Activated naive CD4-positive, alpha-beta T cell treated with anti-CD3 and anti-CD28 coated beads, Interleukin-2, amount 50 U/mL, for 72 hours (primary cell): Measurements from ENCODE around the gene NR3C1. TPM values are rescaled to one million over a fixed set of nuclear protein-coding genes. Genes with fewer than 3 reads are reported as not detected.

Source experiments
- ATAC-seq, 2 donors: fragments of 150-1000 bp; cut with Tn5 transposase; 2 replicates each; pipeline ENCODE4 v1.10.0; 2021; ENCODE audit warnings: mild to moderate bottlenecking in 2 of 2, moderate library complexity in 2 of 2
- DNase-seq, 2 donors: peaks; one replicate each; pipeline ENCODE4 v3.0.0; 2021 to 2022; ENCODE audit warnings: low spot score in 2 of 2
- H3K27ac Mint-ChIP-seq, 2 donors: one replicate each; pipeline ENCODE4 v1.8.0; 2022; ENCODE audit warnings: mild to moderate bottlenecking in 2 of 2, mixed read lengths in 2 of 2
- H3K36me3 Mint-ChIP-seq, 2 donors: one replicate each; pipeline ENCODE4 v1.8.0; 2022; ENCODE audit warnings: mixed read lengths in 2 of 2
- H3K9me3 Mint-ChIP-seq, 2 donors: one replicate each; pipeline ENCODE4 v1.8.0; 2022; ENCODE audit warnings: mixed read lengths in 2 of 2
- total RNA-seq, 2 donors: library from RNA; stranded (reverse); gene quantifications; one replicate each; pipeline ENCODE4 v1.2.3, GENCODE V29; 2022

Gene NR3C1
- total RNA-seq, 2 donors from 2014 or later = 39.5 to 43.6 TPM

DNA sequence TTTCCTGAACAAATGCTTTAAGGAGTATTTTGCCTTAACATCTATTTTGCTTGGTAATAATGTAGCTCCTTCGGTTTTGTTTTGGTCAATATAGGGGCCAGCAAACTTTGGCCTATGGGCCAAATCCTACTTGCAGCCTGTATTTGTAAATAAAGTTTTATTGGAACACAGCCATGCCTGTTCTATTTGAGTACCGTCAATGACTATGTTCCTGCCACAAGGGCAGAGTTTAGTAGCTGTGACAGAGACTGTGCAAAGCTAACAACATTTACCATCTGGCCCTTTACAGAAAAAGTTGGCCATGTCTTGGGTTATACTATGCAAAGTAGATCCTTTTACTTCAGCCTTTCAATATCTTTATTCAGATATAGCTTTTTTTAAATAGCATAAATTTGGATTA is 113.4 kb downstream of the NR3C1 start:
- peaks cover 23 to 30% of the 10 kb centered on the region in 2 donors for H3K36me3 Mint-ChIP-seq
- no peak for ATAC-seq

DNA sequence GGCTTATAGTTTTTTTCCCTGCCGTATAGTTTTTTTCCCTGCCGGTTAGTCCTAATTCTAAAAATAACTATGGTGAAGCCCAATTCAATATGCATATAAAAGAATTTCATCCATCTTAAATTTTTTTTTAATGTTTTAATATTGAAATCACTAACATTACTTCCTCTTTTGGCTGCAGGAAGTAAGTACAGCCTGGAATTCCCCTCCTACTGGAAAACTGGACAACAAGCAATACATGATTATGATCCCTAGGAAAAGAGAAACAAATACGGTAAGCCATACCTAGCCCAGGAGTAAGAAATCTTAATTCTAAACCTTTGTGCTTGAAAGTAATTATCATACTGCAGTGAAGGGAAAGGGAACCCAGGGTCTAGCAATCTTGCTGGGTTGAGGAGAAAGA is 119.0 kb downstream of the NR3C1 start:
- Mint-ChIP-seq H3K36me3 (peaks cover 14 to 32% of the 10 kb centered on the region in 2 donors), H3K9me3 (peaks cover 0 to 3% of the 10 kb centered on the region in 2 donors), H3K27ac (no peak overlapping the region)
- DNase-seq (no peak), ATAC-seq (no peak)

More for the DNA sequence above, 113.4 kb downstream of the NR3C1 start:
- peak overlapping the region in 1 of 2 donors; percentile 22 for H3K27ac Mint-ChIP-seq
- no peak for DNase-seq
- no peaks in the 10 kb centered on the region for H3K9me3 Mint-ChIP-seq

DNA sequence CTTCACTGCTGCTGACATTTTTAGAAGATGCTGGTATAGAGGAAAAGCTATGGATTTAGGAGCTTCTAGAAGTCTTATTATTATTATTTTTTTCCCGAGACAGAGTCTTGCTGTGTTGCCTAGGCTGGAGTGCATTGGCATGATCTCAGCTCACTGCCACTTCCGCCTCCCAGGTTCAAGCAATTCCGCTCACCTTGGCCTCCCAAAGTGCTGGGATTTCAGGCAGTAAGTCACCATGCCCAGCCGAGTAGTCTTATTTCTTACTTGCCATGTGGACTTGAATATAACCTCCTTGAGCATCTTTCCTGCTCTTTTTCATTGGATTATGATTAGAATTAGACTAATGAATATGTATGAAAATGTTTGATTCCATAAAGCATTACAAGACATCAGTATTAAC is 119.5 kb downstream of the NR3C1 start:
- no peak overlapping the region for H3K27ac Mint-ChIP-seq
- DNase-seq = no peak
- peaks cover 14 to 32% of the 10 kb centered on the region in 2 donors for H3K36me3 Mint-ChIP-seq
- ATAC-seq = no peak
- peaks cover 0 to 3% of the 10 kb centered on the region in 2 donors for H3K9me3 Mint-ChIP-seq

DNA sequence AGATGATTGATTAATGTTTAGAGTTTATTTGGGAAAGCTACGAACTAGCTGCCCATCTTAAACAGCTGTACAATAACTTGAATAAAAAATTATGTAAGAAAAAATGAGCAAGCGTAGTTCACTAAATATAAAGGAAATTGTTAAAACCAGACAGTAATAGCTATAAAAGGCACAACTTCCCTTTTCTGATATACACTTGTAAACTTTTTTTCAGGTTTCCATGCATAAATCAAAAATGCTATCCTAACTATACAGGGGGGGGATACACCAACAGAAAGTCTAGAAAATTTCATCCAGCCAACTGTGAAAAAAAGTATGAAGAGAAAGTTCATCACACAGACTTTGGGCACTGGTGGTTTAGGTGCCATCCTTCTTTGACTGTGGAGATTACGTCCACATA is 122.3 kb downstream of the NR3C1 start:
- Mint-ChIP-seq H3K36me3 (peaks cover 9 to 32% of the 10 kb centered on the region in 2 donors), H3K9me3 (peaks cover 0 to 3% of the 10 kb centered on the region in 2 donors), H3K27ac (no peak overlapping the region)
- DNase-seq = no peak
- no peak for ATAC-seq

DNA sequence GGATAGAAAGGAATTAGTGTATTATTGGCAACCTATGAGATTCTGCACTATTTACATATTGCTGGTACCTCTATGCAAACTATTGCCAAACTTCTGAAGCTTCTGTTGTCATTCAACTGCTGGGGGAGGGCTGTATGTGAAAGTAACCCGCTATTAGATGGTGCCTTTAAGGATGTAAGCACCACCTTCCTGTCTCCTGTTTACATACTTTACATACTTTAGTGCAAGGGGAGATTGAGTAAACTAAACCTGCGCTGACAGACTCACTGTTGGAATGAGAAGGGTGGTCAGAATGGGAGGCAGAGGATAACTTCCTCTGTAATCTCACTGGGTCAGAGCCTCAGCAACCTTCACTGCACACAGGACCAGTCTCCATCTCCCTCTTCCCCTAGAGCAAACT is 123.8 kb downstream of the NR3C1 start:
- H3K9me3 Mint-ChIP-seq = peaks cover 0 to 3% of the 10 kb centered on the region in 2 donors
- H3K27ac Mint-ChIP-seq = no peak overlapping the region
- ATAC-seq (no peak), DNase-seq (no peak)
- H3K36me3 Mint-ChIP-seq = peaks cover 5 to 27% of the 10 kb centered on the region in 2 donors

DNA sequence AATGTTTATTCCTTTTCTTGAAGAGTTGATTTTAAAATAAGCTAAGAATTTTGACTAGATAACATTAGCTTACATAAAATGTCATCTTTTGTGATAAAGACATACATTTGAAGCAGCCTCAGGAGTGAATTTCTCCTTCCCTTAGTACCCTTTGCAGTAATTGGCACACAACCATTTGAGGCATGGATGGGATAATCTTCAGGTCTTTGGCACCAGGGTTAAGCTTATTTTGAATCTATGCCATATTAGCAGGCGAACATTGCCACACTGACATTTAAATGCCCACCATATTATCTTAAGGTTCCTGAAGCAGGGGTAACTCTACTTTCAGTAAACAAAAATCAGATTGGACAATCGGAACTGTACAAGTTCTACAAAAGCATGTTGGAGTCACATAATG is 126.0 kb downstream of the NR3C1 start:
- DNase-seq (no peak), ATAC-seq (no peak)
- Mint-ChIP-seq H3K27ac (no peak overlapping the region), H3K9me3 (no peaks in the 10 kb centered on the region), H3K36me3 (peaks cover 0 to 8% of the 10 kb centered on the region in 2 donors)

- H3K36me3 Mint-ChIP-seq = peaks cover 0 to 8% of the 10 kb centered on the region in 2 donors
- DNase-seq = no peak
- ATAC-seq = no peak
- H3K9me3 Mint-ChIP-seq = no peaks in the 10 kb centered on the region
- H3K27ac Mint-ChIP-seq = no peak overlapping the region
These were observed 127.7 kb downstream of the NR3C1 start for GRCh38 chr5:143275512-143276363.

DNA sequence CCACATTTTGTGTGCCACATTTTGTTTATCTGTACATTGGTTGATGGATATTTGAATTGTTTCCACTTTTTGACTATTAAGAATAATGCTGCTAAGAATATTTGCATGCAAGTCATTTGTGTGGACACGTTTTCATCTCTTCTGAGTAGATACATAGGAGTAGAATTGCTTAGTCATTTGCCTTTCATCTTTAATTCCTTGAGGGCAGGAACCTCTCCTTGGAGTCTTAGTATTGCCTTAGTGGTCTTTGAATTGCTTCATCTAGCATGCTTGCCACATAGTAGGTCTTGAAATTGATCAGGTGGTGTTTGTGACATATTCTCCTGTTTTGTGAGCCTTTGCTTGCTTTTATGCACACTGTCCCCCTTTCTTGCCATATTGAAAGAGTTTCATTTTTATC is 128.5 kb downstream of the NR3C1 start:
- no peak for ATAC-seq
- no peak for DNase-seq
- H3K9me3 Mint-ChIP-seq = peaks cover 0 to 1% of the 10 kb centered on the region in 2 donors
- peaks cover 0 to 8% of the 10 kb centered on the region in 2 donors for H3K36me3 Mint-ChIP-seq
- H3K27ac Mint-ChIP-seq = no peak overlapping the region

DNA sequence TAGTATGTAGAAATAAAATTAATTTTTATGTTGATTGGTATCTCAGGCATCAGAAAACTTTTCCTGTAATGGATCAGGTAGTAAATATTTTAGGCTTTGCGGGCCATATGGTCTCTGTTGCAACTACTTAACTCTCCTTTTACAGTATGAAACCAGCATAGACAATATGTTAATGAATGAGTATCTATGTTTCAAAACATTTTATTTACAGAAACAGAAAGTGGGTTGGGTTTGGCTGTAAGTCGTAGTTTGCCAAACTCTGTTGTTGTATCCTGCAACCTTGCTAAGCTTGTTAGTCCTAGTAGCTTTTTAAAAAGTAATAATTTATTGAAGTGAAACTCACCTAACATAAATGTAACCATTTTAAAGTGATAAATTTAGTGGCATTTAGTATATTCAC is 132.1 kb downstream of the NR3C1 start:
- DNase-seq = no peak
- Mint-ChIP-seq H3K36me3 (peaks cover 14 to 25% of the 10 kb centered on the region in 2 donors), H3K27ac (peak overlapping the region in 1 of 2 donors; percentile 58), H3K9me3 (peaks cover 14 to 21% of the 10 kb centered on the region in 2 donors)
- ATAC-seq = no peak

DNA sequence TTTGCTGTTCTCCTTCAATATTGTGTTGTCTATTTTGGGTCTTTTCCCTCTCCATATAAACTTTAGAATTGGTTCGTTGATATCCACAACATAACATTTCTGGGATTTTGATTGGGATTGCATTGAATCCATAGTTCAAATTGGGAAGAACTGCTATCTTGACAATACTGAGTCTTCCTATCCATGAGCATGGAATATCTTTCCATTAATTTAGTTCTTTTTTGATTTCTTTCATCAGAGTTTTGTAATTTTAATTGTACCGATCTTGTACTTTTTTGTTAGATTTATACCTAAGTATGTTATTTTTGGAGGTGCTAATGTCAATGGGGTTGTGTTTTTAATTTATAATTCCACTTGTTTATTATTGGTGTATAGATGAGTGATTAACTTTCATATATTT is 135.1 kb downstream of the NR3C1 start:
- no peak for DNase-seq
- ATAC-seq = no peak
- Mint-ChIP-seq H3K36me3 (peaks cover 14 to 22% of the 10 kb centered on the region in 2 donors), H3K9me3 (peaks cover 14 to 26% of the 10 kb centered on the region in 2 donors), H3K27ac (no peak overlapping the region)

DNA sequence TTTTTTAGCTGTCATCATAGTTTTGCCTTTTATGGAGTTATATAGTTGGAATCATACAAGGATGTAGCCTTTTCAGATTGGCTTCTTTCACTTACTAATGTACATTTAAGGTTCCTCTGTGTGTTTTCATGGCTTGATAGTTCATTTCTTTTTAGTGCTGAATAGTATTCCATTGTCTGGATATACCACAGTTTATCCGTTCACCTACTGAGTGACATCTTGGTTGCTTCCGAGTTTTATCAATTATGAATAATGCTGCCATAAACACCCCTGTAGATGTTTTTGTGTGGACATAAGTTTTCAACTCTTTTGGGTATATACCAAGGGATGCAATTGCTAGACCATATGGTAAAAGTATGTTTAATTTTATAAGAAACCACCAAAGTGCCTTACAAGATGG is 136.3 kb downstream of the NR3C1 start:
- no peak overlapping the region for H3K27ac Mint-ChIP-seq
- DNase-seq = no peak
- peaks cover 14 to 26% of the 10 kb centered on the region in 2 donors for H3K9me3 Mint-ChIP-seq
- peaks cover 14 to 22% of the 10 kb centered on the region in 2 donors for H3K36me3 Mint-ChIP-seq
- ATAC-seq = no peak

GRCh38 chr5:143265995-143266394 is 137.5 kb downstream of the NR3C1 start:
- Mint-ChIP-seq H3K36me3 (peaks cover 14 to 22% of the 10 kb centered on the region in 2 donors), H3K9me3 (peaks cover 14 to 32% of the 10 kb centered on the region in 2 donors), H3K27ac (no peak overlapping the region)
- ATAC-seq (no peak), DNase-seq (no peak)

DNA sequence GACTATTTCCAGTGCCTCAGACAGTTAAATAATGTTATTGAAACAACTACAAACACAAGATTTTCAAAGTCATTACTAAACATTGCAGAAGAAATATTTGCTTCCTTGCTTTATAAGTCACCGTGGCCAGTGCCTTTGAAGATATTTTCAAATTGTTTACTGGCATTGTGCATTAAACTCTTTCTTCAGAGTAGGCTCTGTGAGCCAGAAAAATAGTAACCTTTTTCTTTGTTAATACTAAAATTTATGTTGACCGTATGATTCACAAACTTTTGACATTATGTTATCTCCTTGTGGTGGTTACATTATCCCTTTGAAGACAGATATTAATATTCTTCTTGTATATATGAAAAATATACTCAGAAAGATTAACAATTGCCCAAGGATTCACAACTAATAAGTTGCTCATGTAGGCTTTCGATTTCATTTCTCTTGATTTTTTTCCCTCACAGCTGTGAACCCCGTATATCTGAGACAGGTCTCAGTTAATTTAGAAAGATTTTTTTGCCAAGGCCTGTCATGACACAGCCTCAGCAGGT is 140.1 kb downstream of the NR3C1 start:
- ATAC-seq (no peak), DNase-seq (no peak)

DNA sequence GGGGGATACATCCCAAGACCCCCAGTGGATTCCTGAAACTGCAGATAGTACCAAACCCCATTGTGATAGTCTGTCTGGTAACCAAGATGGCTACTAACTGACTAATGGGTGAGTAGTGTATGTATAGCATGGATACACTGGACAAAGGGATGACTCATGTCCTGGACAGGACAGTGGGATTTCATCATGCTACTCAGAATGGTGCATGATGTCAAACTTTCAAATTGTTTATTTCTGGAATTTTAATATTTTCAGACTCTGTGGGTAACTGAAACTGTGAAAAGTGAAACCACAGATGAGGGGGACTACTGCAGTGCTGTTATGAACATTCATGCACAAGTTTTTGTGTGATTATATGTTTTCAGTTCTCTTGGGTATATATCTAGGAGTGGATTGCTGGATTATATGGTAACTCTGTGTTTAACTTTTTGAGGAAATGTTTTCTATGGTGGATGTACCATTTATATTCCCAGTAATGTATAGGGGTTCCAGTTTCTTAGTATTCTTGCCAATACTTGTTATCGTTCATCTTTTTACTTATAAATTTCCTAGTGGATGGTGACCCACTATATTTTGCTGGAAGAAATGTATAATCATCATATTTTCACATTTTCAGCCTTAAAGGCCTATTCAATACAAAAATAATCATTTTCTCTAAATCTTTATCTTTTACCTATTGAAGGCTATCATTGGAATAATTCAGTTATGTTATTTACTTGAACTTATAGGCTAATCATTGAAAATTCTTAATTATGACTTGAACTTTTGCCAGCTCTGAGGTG is 140.9 kb downstream of the NR3C1 start:
- peaks cover 4 to 6% of the 10 kb centered on the region in 2 donors for H3K36me3 Mint-ChIP-seq
- peaks cover 5 to 11% of the 10 kb centered on the region in 2 donors for H3K9me3 Mint-ChIP-seq
- H3K27ac Mint-ChIP-seq = peak overlapping the region in 1 of 2 donors; percentile 19
- DNase-seq (no peak), ATAC-seq (peak; percentile 72 to 81)

More for the DNA sequence above, 140.1 kb downstream of the NR3C1 start:
- H3K9me3 Mint-ChIP-seq = peaks cover 11 to 19% of the 10 kb centered on the region in 2 donors
- no peak overlapping the region for H3K27ac Mint-ChIP-seq
- peaks cover 6 to 11% of the 10 kb centered on the region in 2 donors for H3K36me3 Mint-ChIP-seq

GRCh38 chr5:143261748-143262392 is 141.6 kb downstream of the NR3C1 start:
- DNase-seq (no peak), ATAC-seq (peak; percentile 74 to 85)
- H3K9me3 Mint-ChIP-seq = peaks cover 3 to 11% of the 10 kb centered on the region in 2 donors
- peaks cover 0 to 6% of the 10 kb centered on the region in 2 donors for H3K36me3 Mint-ChIP-seq
- H3K27ac Mint-ChIP-seq = peak overlapping the region in 1 of 2 donors; percentile 19

DNA sequence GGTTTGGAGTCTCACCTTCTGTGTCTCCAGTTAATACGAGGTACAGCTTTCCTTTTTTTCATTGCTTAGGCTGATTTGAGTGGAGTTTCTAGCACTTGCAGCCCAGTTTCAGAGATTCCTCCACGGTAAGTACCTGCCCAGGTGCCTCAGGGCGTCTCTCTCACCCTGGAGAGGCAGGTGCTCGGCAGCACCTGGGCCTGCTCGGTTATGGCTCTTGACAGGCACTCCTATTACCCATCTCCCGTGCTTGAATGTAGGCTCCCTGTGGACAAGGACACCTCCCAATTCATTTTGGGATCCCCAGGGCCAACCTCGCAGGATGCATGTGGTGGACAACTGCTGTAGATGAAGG is 144.3 kb downstream of the NR3C1 start:
- DNase-seq = no peak
- no peaks in the 10 kb centered on the region for H3K36me3 Mint-ChIP-seq
- H3K27ac Mint-ChIP-seq = no peak overlapping the region
- ATAC-seq = no peak
- H3K9me3 Mint-ChIP-seq = peaks cover 0 to 5% of the 10 kb centered on the region in 2 donors
